Upper lobe of right lung (tissue), 1 donor: ENCODE results near the gene TPI1. TPM values are rescaled to one million over a fixed set of nuclear protein-coding genes. Genes with fewer than 3 reads are reported as not detected.

Experiments
- ATAC-seq: fragments of 200-7000 bp; cut with Tn5 transposase; one replicate; pipeline ENCODE4 v1.9.1; 2020; ENCODE audit warnings: mild to moderate bottlenecking, moderate library complexity
- DNase-seq: peaks from one replicate; pipeline ENCODE4 v3.0.0-alpha.2; 2020
- H3K27ac ChIP-seq: fragments of 200-600 bp; one replicate; pipeline ENCODE4 v1.8.0; 2022
- H3K27me3 ChIP-seq: fragments of 200-600 bp; one replicate; pipeline ENCODE4 v1.8.0; 2022; ENCODE audit warnings: mild to moderate bottlenecking
- H3K36me3 ChIP-seq: fragments of 200-600 bp; one replicate; pipeline ENCODE4 v1.8.0; 2022
- H3K4me1 ChIP-seq: fragments of 200-600 bp; one replicate; pipeline ENCODE4 v1.8.0; 2022
- H3K4me3 ChIP-seq: fragments of 200-600 bp; one replicate; pipeline ENCODE4 v1.8.0; 2022; ENCODE audit warnings: mild to moderate bottlenecking
- H3K9me3 ChIP-seq: fragments of 200-600 bp; one replicate; pipeline ENCODE4 v1.8.0; 2022
- intact Hi-C: fragments of 100-400 bp; cut with DNase I; formaldehyde crosslinking; loops from one replicate; pipeline ENCODE4 v1.11.0; 2022
- total RNA-seq: library from RNA; stranded (reverse); fragmentation: NEBNext Ultra II Directional; extraction: Animal tissue kit (Norgen Biotek cat#: 25700); gene quantifications from one replicate; pipeline ENCODE4 v1.2.1, GENCODE V29; 2021
- TF ChIP-seq, protein P1 (sequence below): fragments of 200-600 bp; IDR thresholded peaks from one replicate; pipeline ENCODE4 v1.8.0; 2022; ENCODE audit warnings: antibody characterized with exemption
- donor health status: DM: no; HTN: yes; CAD: no; lungs with severe emphysema.

TPI1 gene
- total RNA-seq, 1 donor from 2014 or later: 280 TPM

DNA sequence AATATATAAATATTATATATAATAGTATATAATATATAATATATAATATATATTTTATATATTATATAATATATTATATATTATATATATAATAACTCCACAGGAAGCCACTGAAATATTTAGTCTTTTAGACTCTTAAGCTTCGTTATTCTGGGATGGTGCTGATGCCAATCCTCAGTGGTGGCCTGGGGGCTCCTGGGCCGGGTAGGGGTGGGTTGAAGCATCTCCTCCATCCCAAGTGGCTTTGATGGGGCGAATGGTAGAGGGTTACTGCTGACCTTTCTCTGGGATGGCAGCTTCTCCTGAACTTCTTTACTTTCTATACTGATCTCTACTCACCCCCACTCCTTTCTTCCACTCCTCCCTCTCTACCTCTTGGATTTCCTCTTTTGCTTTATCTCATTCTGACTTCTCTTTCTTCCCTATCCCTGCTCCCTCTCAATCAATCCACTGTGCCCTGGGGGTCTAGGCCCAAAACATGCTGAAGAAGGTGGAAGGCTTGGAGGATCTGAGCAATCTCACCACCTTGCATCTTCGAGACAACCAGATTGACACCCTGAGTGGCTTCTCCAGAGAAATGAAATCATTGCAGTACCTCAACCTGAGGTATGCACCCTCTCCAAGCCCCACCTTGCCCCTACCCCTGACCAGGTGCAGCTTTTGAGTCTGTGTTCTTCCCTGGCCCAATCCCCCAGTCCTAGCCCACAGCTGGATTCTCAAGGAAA lies 42.3 kb downstream of the TPI1 start:
- TF ChIP-seq, protein P1, sequence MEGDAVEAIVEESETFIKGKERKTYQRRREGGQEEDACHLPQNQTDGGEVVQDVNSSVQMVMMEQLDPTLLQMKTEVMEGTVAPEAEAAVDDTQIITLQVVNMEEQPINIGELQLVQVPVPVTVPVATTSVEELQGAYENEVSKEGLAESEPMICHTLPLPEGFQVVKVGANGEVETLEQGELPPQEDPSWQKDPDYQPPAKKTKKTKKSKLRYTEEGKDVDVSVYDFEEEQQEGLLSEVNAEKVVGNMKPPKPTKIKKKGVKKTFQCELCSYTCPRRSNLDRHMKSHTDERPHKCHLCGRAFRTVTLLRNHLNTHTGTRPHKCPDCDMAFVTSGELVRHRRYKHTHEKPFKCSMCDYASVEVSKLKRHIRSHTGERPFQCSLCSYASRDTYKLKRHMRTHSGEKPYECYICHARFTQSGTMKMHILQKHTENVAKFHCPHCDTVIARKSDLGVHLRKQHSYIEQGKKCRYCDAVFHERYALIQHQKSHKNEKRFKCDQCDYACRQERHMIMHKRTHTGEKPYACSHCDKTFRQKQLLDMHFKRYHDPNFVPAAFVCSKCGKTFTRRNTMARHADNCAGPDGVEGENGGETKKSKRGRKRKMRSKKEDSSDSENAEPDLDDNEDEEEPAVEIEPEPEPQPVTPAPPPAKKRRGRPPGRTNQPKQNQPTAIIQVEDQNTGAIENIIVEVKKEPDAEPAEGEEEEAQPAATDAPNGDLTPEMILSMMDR: no peak
- intact Hi-C loops: no loop called here
- no peak for ATAC-seq
- Histone ChIP-seq H3K9me3 (no peaks in the 10 kb centered on the region), H3K27ac (no peak overlapping the region), H3K4me1 (peaks cover 11% of the 10 kb centered on the region), H3K27me3 (no peaks in the 10 kb centered on the region), H3K4me3 (no peak overlapping the region), H3K36me3 (no peaks in the 10 kb centered on the region)
- no peak for DNase-seq

DNA sequence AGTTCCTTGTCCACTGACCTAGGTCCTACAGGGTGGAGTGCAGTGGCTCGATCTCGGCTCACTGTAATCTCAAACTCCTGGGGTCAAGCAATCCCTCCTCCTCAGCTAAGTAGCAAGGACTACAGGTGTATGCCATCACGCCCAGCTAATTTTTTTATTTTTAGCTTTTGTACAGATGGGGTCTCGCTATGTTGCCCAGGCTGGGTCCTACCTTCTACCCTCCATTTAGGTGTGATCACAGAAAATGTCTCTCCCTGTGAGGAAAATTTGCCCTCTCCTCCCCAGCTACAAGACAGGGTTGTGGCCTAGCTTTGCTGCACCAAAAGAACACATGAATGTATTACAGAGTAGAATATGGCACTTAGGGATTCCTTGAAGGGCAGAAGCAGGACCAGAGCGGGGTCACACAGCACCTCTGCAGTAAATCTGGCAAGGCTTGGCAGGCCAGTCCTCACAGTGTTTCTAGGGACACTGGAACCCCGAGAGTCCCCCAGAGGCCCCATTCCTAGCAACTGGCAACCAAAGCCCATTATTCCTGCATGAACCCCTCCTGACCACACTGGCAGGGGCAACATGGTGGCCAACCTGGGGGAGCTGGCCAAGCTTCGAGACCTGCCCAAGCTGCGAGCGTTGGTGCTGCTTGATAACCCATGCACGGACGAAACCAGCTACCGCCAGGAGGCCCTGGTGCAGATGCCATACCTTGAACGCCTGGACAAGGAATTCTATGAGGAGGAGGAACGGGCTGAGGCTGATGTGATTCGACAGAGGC lies 45.0 kb downstream of the TPI1 start:
- no peaks in the 10 kb centered on the region for H3K36me3 ChIP-seq
- peaks cover 6% of the 10 kb centered on the region for H3K4me1 ChIP-seq
- H3K27ac ChIP-seq: no peak overlapping the region
- ATAC-seq (no peak), DNase-seq (no peak)
- H3K4me3 ChIP-seq: no peak overlapping the region
- H3K27me3 ChIP-seq: no peaks in the 10 kb centered on the region
- no peaks in the 10 kb centered on the region for H3K9me3 ChIP-seq
- TF ChIP-seq, protein P1: no peak
- intact Hi-C loops: no loop called here

DNA sequence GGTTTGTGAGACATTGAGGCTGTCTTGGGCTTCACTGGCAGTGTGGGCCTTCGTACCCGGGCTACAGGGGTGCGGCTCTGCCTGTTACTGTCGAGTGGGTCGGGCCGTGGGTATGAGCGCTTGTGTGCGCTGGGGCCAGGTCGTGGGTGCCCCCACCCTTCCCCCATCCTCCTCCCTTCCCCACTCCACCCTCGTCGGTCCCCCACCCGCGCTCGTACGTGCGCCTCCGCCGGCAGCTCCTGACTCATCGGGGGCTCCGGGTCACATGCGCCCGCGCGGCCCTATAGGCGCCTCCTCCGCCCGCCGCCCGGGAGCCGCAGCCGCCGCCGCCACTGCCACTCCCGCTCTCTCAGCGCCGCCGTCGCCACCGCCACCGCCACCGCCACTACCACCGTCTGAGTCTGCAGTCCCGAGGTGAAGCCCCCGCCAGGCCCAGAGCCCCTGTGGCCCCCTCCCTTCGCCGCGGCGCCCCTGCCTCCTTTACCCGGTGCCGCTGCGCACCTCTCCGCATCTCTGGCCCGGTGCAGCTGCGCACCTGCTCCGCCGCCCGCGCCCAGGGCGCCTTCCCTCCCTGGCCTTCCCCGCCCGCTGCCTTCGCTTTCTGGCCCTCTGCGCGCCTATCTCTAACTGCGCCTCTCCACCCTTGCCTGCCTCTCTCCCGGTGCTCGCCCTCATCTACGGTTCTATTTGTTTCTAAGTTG lies 47.1 kb downstream of the TPI1 start, which contains the start of gene ENO2:
Gene ENO2, plus strand, starts transcription at position 335 of the 701 bp plus-strand sequence. CDS start 1,253 bp downstream, outside the sequence.
- intact Hi-C loops: no loop called here
- DNase-seq (peak; percentile 90), ATAC-seq (peak; percentile 90)
- Histone ChIP-seq H3K27ac (peak within 1 kb of the TSS; percentile 80), H3K9me3 (no peaks in the 10 kb centered on the region), H3K27me3 (no peaks in the 10 kb centered on the region), H3K36me3 (no peaks in the 10 kb centered on the region), H3K4me3 (peak within 1 kb of the TSS; percentile 62), H3K4me1 (peaks cover 6% of the 10 kb centered on the region)
- TF ChIP-seq, protein P1: no peak

DNA sequence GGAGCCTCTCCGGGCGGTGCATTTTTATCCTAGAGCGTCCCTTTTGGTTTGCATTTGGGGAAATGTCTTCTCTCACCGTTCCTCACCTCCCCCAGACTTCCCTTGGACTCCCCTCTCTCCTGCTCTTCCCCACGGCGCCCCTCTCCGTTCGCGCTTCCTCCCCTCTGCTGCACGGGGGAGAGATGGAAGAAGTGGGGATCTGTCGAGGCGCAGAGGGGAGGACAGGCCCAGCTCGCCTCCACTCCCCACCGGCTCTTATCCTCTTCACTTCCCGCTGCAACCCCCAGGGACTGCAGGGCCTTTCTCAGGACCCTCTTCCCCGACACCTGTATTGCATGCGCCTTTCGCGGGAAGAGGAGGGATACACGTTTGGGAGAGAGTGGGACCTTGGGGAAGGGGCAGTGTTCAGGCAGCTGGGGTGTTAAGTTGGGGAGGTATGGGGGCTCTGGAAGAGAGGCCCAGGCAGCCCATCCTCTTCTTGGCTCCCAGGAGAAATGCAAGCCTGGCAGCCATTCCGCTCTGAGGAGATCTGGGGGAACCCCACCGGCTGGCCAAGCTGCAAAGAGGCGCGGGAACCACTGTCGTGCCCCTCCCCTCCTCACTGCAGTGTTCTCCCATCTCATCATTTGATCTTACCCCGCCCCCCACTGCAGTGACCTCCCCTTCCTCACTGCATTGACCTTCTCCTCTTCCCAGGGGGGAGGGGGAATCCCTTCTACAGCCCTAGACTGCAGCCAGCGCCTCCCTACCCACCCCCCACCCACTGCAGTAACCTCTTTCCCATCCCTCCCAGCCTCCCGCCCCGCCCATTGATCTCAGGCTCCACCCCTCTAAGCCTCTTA lies 47.8 kb downstream of the TPI1 start:
- TF ChIP-seq, protein P1: no peak
- Histone ChIP-seq H3K4me3 (peak overlapping the region; percentile 62), H3K27me3 (no peaks in the 10 kb centered on the region), H3K4me1 (peaks cover 6% of the 10 kb centered on the region), H3K9me3 (no peaks in the 10 kb centered on the region), H3K36me3 (no peaks in the 10 kb centered on the region), H3K27ac (peak overlapping the region; percentile 80)
- intact Hi-C loops: no loop called here
- DNase-seq (no peak), ATAC-seq (peak; percentile 5)

DNA sequence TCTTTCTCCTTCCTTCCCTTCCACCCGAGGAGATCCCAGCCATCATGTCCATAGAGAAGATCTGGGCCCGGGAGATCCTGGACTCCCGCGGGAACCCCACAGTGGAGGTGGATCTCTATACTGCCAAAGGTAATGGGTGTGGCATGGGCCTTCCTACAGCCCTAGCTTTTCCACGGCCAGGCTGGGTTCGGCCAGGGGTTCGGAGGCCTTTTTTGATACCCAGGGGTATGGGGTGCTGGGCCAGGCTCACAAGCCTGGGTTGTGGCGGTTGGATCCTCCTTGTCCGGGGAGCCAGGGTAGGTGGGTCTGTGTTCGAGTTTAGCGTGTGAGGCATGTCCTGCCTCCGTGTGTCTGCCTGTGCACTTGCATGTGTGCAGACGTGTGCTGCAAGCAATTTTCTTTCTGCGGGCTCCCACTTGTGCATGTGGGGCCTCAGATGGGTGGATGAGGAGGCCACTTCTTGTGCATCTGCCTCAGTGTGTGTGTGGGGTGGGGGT lies 48.5 kb downstream of the TPI1 start:
- Histone ChIP-seq H3K27me3 (no peaks in the 10 kb centered on the region), H3K4me1 (peaks cover 6% of the 10 kb centered on the region), H3K9me3 (no peaks in the 10 kb centered on the region), H3K36me3 (no peaks in the 10 kb centered on the region), H3K27ac (no peak overlapping the region), H3K4me3 (no peak overlapping the region)
- intact Hi-C loops: no loop called here
- DNase-seq: no peak
- TF ChIP-seq, protein P1: no peak
- no peak for ATAC-seq
